8988T (cell line): ENCODE measurements around the gene SPATS2L.
A peak's percentile ranks its signal among the peaks of the same experiment; 100 is the strongest.
"Not testable (repeated sequence)": the region's sequence is repeated elsewhere in the genome, so short reads cannot be mapped to it uniquely, and the experiment has no call there.

Source experiments
- DNase-seq: peaks from one replicate; pipeline ENCODE4 v3.0.0; 2011

Gene SPATS2L

GRCh38 chr2:200321780-200322534, 15.5 kb downstream of the SPATS2L start:
- DNase-seq = no peak

- no peak for DNase-seq
Measured at GRCh38 chr2:200322607-200323006, 16.1 kb downstream of the SPATS2L start.

GRCh38 chr2:200324362-200324761, 17.9 kb downstream of the SPATS2L start:
- no peak for DNase-seq

- no peak for DNase-seq
Measured at GRCh38 chr2:200329384-200329783, 22.9 kb downstream of the SPATS2L start.

DNA sequence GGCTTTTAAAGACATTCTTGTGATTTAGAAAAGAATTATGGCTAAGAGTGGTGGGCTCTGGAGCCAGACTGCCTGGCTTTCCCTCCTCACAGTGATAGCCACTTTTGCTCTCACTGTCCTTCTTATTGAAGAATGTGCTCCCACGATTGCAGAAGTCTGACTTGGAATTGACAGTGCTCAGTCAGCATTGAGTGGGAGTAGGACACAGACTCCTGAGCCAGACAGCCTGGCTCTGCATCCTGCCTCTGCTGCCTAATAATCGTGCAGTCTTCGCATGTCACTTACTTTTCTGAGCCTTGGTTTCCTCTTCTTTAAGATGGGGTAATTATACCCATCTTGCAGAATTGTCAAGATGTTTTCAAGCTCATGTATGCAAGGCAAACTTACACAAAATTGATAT, 23.3 kb downstream of the SPATS2L start:
- DNase-seq = no peak

DNA sequence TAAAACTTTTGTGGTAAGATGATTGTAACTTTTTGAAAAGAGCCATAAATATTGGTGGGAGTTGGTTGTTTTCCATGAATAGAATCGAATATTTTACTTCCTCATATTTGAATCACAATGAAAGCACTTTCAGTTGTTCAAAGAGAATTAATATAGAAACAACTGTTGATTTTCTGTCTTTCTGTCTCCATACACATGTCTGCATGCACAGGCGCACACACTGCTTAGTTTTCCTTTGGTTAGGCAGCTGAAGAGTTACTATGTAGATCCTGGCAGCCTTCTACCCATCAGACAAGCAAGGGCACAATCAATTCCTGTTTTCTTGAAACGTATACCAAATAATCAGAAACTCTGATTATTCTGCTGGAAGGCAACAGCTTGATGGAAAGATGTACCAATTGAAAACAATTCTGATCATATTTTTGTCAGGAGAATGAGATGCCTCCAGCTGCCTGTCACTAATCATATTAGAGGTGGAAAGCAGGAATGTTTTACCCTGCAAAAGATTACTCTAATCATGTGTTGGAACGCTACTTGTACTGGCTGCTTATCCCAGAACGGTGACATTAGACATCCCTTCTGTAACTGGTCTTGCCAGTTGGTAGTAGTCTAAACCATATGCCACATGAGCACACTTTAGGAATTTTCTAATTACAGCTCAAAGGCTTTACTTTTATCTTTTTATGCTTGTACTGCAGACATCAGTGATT, 24.0 kb downstream of the SPATS2L start:
- DNase-seq = no peak

DNA sequence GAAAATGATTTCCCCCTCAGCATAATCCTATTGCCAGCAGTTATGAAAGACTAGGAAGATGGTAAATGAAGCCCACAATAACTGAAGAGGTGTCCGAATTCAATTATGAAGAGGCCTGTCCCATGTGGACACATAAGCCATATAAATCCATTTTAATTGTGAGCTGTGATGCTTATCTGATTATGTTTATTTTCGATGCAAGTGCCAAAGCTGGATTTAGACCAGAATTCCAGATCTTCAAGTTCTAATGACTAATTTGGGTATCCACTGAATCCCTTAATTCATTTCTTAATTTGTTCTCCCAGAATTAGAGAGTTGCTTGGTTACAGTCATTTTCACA, 24.5 kb downstream of the SPATS2L start:
- DNase-seq = no peak

- DNase-seq = no peak
Measured at GRCh38 chr2:200335657-200336056, 29.2 kb downstream of the SPATS2L start.

DNA sequence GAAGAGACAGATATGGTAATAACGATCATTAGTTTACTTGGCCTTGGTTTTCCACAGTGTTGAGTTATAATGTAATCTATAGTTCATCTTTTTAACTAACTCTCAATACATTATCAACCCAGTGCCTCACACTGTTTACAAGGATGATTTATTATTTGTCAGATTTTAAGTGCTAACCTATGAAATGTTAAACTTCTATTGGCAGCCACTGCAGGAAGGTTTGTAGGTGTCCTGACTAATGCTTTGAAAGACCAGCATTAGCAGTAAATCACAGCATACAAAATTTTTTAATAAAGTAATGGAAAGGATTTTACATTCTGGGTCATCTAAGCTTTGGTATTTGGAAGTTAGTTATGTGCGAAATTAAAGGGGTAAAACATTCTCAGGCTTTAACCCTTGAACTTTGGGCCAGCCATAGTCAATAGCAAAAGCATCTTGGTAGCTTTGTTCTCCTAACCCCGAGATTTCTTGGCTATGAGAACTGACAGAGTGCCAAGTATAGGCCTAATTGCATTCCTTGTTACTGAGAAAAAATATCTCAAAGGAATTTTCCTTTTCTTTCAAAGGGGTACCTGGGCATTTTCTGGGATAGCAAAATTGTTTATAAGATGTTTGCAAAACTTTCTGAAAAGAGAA, 30.6 kb downstream of the SPATS2L start:
- DNase-seq = no peak

GRCh38 chr2:200337621-200338020, 31.1 kb downstream of the SPATS2L start:
- DNase-seq = no peak

DNA sequence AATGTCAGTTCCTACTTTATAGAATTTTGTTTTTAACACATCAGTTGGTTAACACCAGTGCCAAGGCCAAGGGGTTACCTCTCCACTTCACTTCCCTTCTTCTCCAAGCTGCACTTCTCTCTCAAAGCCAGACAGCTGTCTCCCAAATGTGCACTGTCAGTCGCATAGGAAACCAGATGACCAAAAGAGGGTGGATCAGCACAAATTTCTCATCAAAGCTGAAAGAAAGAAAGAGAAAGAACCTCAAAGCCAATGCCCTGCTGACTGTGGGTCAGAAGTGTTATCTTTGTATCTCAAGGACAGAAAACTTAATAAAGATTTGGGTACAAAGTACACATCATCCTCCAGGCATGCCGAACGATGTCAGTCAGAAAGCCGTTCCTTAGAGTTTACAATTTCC, 32.2 kb downstream of the SPATS2L start:
- no peak for DNase-seq

- no peak for DNase-seq
Measured at GRCh38 chr2:200340508-200341224, 34.2 kb downstream of the SPATS2L start.

GRCh38 chr2:200341376-200341775, 34.9 kb downstream of the SPATS2L start:
- no peak for DNase-seq

- DNase-seq = no peak
Measured at GRCh38 chr2:200342235-200342634, 35.7 kb downstream of the SPATS2L start.

DNA sequence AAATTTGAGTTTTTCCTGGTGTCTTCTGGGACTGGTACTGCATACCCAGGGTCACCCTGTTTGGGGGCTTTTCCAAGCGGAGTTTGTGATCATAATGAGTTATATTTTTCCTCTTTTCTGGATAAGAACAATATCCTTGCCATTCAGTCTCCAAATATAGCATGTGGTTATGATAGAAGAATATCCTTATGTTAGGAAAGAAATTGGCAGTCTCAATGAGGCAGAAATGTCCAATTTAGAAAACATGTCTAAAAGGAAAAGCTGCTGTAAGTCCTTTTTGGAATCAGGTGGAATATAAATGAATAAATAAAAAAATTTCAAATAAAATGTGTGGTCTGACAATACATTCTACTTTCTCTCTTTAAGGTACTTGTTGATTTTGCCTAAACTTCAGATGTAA, 36.2 kb downstream of the SPATS2L start:
- DNase-seq = no peak

GRCh38 chr2:200344202-200344601, 37.7 kb downstream of the SPATS2L start:
- DNase-seq = not testable (repeated sequence)

GRCh38 chr2:200345975-200346374, 39.5 kb downstream of the SPATS2L start:
- DNase-seq = no peak

DNA sequence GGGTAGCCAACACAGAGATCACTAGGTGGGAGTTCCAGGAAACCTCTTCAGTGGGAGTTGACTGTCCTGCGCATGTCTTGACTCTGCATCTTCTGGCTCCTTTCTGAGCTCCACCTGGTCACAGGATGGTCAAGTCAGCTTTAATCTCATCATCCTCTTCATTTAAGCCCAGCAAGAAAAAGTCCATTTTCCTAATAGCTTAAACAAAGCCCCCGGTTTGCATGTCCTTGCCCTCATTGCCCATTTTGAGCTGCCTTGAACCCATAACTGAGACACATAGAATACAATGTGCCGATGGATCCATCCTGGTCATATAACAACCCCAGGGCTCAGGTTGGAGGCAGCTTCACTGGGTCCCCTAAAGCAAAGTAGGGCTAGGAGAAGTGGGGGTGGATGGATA, 40.8 kb downstream of the SPATS2L start:
- DNase-seq = no peak

- no peak for DNase-seq
Measured at GRCh38 chr2:200348897-200349563, 42.5 kb downstream of the SPATS2L start.

GRCh38 chr2:200349868-200350267, 43.4 kb downstream of the SPATS2L start:
- DNase-seq = no peak

- DNase-seq = no peak
Measured at GRCh38 chr2:200350850-200351285, 44.4 kb downstream of the SPATS2L start.

- no peak for DNase-seq
Measured at GRCh38 chr2:200351815-200352214, 45.3 kb downstream of the SPATS2L start.

DNA sequence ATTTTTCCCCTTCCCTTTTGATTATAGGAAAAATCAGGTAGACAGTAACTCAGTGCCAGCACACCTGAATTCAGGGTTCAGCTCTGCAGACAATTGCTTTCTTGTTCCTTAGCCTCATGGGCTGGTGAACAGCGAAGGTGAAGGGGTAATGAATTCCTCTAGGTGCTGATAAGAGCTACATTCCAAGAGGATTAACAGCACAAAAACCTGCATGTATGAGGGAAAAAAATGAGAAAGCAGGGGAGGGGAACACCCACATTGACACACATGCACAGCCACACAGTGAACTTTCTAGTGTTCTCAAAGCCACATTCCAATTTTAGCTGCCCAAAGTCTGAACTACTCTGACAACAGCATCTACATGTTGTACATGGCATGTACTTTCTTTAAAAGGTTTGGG, 46.1 kb downstream of the SPATS2L start:
- DNase-seq = peak; percentile 13
